ENCODE data around the gene CORO7.

Gene CORO7

DNA sequence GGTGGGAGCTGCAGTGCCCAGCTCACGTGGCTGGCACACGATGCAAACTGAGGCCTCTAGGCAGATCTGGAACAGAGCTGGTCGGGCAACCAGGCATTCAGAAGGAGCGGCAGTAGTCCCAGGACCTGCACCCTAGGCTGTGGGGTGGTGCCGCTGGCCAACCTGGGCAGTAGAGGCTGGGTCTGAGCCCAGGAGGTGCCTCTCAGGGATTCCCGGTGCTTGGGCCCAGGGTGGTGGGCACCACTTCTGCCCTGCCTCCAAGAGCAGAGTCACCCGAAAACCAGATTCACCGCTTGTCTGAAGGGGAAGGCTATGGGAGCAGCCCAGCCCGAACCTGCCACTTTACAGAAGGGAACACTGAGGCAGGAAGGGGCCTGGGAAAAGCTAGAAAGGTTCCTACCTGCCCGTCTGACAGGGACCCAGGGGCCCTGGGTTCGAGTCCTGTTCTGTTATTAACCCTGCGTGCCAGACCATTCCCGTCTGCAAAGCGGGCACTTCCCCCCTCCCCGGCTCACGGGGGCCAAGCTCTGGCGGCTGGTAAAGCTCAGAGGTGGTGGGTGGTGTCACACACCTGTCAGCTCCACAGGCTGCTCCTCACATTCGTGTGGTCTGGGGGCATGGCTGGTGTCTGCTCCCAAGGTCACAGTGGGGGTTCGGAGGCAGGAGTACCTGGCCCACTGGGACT lies 83.6 kb downstream of the CORO7 start:
- no peak for DNase-seq

DNA sequence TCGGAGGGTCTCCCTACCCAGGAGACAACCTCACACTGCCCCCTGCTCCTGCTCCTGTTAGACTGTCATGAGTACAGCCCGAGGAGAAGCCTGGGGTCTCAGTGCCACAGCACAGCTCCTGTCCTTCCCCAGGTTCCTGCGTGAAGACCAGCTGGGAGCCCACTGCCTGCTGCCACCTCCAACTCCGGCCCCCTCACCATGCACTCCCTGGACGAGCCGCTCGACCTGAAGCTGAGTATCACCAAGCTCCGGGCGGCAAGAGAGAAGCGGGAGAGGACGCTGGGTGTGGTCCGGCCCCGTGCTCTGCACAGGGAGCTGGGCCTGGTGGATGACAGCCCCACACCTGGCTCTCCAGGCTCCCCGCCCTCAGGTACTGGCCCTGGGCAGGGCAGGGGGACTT lies 84.3 kb downstream of the CORO7 start:
- no peak for DNase-seq

DNA sequence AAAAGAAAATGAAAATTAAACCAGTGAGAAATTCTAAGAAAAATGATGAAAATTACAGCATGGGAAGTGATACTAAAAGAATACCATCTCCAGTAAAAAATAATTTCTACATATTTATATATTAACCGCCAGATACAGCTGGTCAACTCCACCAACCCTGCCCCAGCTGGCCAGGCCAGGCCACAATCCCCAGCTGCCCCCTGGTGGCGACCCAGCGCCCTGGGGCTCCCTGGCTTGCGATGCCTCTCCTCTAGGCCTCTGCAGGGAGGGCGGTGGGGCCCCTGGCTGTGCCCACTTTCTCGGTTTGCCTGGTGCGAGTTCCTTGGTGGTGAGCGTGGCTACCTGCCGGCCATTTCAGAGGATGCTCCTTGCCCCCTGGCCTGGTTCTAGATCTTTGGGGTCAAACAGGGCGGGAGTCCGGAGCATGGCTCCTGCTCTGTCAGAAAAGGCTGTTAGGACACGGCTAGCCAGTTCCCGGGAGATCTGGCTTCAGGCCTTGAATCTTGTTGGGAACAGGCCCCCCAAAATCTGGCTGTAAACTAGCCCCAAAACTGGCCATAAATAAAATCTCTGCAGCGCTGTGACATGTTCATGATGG lies 86.0 kb downstream of the CORO7 start:
- DNase-seq, result no peak

DNA sequence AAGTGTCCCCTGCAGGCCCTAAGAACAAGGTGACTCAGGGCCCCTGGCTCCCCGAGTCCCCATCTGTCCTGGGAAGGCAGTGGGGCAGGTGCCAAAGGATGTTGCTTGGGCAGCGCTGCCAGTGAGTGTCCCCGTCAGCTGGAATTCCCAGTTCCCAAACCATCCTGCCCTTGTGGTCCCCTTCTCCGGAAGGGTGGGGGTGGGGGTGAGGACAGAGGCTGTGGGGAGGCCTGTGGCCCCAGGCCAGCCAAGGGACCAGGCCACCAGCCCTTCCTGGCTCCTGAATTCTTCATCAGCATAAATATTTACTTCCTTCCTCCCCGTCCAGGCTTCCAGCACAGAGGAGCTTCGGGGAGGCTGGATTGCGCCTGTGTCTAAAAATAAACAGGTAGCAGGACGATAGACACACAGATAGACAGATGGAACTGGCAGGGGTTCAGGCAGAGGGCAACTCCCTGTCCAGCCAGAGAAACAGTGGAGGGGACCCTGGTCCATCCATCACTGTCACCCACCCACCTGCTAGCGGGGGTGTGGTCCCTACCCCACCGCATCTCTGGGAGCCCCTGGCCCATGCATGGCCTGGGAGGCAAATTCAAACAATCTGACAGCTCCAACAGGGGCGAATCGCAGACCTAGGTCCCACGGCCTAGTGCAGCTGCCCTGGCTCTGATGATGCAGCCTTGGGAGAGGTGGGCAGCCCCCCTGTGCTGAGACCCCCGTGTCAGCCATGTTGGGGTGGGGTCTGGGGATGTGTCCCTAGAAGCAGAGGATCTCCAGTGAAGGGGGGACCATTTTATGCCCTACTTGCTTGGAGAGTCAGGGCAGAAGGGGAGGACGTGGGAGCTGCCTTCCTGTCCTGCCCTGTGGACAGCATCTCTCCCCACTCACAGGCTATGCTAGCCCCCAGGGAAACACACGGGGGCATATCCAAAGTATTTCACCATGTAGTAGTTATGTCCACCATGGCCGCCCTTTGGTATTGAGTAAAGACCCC lies 87.3 kb downstream of the CORO7 start:
- no peak for DNase-seq

DNA sequence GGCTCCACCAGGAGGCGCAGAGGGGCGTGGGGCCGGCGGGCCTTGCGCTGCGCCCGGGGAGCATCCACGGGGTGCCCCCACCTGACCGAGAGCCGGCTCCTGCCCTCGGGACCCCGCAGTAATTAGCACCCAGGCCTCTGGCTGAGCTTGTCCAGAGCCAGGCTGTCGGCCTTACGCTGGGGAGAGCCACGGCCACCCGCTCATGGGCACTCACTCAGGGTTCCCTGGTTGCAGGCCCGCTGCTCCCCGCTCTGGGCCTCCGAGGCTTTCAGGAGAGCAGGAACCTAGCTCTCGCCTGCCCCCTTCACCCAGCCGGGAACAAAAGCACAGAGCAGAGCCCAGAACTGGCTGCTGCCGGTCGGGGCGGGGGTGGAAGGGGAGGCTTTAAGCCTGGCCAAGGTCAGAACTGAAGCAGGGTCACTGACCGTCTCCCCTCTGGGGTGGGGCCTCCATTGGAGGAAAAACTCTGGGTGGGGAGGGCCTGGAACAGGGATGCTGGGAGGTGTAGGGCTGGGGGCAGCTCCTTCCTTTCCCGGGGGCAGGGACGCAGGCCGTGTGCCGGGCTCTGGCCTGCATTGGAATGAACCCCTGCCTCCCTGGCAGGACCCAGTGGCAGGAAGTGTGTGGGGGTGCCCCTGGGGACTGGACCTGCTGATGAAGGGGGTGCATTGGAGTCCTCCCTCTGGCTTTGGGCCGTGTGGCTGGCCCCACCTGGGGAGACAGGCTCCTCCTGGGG lies 88.2 kb downstream of the CORO7 start:
- no peak for DNase-seq

DNA sequence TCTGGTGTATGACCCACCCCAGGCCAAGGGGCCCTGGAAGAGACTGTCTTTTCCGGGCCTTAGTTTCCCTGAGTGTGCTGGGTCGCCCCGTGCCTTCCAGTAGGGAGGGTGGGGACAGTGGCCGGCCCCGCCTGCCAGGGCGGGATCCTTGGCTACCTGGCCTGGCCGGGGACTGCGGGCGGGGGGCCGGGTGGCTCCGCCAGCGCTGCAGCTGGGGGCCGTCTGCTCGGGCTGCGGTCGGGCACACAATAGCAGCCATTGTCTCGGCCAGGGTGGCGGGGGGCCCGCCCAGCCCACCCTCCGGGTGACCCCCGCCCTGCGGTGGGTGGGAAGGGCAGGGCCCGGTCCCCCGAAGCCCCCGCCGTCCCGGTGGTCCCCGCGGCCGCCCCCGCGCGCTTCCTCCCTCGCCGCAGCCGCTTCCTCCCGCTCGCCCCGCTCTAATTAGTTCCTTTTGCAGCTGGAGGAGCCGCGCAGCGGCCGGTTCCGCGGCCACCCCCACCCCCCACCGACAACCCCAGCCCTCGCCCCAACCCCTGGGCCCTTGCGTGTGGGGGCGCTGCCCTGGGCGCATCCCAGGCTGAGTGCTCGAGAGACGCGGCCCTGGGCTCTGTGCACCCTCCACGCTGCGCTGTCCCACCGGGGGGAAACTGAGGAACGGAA lies 88.9 kb downstream of the CORO7 start:
- DNase-seq, result no peak

DNA sequence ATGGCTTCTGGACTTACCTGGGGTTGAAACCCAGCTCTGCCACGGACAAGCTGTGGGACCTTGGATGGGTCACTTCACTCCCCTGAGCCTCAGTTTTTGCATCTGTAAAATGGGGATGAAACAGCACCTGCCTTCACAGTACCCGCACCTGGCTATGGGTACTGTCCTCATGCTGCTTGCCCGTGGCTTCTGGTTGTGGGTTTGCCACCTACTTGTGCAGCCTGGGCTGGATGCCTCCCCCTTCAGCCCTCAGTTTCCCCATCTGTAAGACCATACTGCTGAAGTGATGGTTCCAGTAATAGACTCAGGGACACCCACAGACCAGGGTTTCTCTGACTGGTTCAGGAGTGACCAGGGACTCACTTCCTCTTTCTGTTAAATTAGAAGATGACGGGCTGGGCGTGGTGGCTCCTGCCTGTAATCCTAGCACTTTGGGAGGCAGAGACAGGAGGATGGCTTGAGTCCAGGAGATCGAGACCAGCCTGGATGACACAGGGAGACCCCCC lies 91.1 kb downstream of the CORO7 start:
- DNase-seq, result no peak

DNA sequence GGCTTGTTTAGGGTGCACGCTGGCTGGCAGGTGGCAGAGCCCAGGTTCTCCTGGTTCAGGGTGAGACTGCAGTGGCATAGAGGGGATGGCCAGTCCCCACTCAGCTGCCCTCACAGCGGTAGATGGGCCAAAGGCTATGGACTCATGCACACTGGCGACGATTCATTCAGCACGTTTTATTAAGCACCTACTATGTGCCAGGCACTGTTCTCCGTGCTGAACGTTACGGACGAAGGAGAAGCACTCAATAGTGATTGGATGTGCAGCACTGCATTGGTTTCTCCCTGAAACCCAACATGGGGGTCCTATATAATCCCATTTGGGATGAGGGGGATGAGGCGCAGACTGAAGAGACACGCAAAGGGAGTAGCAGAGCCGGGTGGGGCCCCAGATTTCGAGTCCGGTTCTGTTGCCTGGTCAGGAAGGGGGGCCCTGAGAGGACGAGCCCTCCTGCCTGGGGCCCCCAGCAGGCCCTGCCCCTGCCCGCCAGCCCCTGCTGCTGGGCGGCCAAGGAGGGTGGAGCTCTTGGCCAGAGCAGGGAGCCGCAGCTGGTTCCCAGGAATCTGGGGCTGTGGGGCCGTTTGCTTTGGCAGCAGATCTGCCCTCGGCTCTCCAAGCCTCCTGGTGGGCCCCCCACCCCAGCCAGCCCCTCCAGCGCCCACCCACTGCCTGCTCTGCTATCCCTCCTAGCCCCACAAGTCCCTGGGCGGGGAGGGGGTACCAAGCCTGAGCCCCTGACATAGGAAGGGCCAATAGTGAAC lies 91.7 kb downstream of the CORO7 start:
- no peak for DNase-seq

DNA sequence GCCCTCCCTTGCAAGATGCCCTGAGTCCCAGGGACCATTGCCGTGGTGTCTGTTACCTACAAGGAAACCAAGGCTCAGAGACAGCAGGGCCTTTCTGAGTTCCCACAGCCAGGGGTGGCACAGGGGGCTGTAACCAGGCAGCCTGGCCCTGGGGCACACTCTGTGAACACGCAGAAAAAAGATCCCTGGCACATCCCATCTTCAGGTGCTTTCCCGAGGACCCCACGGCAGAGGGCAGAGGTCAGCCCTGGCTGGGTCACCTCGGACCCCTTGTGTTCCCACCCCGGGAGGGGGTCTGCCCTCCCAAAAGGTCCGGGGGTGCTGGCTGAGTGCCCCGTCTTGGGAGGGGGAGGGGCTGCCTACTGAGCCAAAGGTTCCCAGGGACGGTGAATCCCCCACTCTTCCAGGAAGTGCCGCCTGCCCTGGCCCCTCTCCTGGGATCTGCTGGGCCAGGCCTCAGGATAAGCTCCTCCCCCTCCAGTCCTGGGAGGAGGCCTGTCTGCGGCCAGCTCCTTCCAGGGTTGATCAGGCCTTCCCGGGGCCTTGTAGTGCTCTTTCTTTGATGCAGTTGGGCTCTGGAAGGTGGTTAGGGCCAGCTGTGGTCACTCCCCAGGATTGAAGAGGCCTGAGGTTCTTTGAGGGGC lies 92.4 kb downstream of the CORO7 start:
- no peak for DNase-seq

DNA sequence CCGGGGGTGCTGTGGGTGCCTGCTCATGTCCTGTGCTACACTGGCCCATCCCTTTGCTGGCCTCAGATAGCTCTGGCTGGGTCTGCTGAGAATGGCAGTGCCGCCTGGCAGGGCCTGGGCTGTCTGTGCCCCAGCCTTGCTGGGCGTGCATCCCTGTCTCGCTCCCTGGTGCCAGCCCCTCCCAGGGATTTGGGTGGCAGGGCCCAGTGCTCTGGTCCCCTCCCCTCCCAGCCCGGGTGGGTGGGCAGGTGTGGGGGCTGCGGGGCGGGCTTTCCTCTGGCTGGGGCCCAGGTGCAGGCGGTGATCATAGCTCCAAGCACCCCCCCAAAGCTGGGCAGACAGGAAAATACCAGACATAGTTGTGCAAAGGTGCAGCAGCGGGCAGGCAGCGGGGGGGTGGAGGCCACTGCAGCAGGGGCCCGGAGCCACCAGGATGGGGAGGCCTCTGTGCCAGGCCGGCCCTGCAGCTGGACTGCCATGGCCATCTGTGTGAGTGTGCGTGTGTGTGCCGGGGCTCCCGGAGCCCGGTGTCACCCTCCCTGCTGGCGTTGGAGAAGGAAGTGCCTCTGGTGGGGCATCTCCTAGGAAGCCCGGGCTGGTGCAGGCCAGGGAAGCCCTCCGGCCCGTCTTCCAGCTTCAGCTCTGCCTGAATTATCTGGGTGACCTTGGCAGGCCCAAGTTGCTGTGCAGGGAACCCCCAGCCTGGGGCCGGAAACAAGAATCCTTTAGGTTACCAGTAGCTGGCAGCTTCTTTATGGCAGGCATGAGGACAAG lies 93.1 kb downstream of the CORO7 start:
- DNase-seq, result no peak

DNA sequence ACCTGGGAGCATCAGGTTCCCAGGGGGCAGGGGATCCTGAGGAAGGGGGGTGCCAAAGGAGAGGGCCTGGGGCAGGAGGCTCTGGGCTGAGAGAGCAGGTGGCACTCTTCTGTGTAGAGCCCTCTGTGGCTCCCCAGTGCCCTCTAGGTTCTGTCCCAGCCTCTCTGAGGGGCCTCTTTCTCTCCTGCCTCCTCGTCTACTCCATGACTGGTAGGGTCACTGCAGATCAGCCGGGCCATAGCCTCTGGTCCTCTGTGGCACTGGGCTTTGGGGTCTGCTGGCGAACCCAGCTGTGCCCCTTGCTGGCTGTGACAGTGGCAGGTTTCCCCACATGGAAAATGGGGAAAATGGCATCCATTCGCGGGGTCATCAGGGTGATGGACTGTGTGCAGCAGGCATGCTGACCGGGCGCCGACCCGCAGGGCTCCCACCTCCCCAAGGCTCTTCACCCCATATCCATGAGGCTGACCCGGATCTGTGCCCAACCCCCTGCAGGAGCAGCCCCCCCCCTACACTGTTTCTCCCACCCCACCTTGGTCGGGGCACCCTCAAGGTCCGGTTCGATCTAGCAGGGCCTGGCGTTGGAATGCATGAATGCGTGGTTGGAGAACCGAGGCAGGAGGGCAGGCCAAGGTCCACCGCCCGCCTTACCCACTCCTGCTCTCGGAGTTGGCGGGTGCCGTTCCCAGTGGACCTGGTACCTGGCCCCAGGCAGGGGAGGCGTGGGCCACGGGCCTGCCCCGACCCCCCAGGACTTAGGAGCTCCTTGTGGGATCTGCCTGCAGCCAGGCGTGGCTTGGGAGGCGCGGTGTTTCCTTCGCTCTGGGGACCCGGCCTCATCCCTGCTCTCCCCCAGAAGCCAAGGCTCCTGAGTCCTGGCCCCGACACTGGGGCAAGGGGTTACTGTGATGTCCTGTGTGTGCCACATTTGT lies 94.0 kb downstream of the CORO7 start:
- no peak for DNase-seq

DNA sequence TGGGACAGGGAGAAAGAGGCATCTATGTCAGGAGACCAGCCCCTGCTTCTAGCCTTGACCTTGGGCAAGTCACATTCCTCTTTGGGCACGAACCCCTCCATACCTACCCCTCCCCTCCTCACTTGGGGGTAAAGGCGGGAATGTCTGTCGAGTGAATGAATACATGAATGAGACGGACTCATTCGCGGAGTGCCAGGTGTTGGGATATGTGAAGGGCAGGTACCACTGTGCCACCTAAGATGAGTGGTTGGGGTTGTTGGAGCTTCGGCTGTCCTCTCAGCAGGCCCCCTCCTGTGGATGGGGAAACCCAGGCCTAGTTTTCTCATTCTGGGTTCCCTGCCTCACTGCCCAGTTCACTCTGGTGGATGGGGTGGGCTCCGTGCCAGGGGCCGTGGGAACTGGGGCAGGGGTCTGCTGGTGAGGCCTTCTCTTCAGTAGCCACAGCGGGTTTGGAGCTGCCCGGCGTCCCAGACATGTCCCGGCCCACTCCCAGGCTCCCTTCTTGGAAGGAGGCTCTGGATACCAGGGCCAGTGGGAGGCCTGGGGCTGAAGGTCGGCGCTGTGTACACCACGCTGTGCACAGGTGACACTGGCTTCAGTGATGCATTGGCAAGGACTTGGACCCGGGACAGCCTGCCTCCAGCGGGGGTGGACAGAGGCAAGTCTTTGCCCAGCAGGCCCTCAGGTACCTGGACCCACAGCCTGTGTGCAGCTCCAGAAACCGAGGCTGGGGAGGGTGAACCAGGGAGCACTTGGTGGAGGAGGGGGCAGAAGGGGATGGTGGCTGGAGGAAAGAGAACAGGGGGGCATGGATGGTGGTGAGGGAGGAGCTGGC lies 94.9 kb downstream of the CORO7 start:
- DNase-seq, result no peak

DNA sequence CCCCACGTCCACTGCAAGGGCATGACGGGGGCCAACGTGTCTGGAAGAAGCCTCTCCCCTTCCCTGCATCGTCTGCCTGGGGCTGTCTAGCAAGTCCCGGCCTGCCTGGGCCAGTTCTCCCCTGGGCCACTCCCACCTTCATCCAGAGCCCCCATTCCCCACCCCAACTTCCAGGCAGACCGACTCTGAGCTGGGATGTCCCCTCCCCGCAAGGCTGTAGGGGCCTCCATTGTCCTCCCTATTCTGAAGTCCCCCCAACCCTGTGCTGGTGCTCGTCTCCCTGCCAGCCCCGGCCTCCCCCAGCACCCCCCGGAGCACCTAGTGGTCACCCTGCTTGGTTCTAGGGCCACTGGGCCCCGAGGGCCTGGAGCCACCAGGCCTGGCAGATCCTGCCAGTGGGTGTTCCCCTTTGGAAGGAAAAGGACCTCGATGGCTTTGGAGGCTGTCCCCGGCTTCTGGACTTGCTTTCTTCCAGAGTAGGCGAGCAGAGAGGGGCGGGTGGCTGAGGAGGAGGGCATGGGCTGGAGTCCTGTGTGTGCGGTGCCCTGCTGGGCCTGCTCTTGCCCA lies 95.7 kb downstream of the CORO7 start:
- no peak for DNase-seq

DNA sequence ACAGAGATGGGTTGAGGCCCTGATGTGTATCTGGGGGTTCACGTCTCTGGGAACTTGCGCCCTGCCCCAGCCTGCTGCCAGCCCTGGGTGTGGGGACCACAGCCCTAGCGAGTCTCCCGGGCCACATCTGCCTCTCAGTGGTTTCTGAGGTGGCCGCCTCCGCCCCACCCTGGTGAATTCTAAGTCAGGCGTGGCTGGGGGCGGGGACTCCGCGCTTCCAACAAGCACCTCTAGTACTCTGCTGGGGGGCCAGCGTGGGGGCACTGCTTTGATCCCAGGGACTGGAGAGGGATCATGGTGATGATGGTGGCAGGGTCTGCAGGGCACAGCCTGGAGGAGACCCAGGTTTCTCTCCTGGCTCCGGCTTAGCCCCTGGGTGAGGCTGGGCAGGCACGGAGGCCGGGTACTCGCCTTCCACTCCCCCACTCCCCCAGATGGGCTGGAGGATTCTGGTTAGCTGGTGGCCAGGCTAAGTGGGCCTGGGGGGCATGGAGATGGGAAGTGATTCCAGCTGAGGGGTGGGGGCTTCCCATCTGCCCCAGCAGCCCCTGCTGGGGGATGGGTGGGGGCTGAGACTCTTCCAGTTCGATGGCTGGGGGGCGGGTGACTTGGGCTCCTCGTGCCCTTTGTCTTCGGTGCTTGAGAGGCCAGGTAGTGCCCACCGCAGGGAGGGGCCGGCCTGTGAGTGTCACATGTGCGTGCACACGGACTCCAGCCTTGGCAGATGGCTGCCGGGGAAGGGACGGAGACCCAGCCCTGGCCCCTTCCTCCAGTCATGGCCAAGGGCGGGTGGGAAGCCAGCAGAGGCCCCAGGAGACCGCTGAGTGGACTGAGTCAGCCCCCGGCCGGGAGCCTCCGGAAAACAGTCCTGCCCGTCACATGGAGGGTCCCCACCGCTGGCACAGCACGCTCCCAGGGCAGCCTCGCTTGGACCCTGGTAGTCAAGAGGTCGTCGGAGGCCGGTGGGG lies 96.7 kb downstream of the CORO7 start:
- DNase-seq, result no peak

DNA sequence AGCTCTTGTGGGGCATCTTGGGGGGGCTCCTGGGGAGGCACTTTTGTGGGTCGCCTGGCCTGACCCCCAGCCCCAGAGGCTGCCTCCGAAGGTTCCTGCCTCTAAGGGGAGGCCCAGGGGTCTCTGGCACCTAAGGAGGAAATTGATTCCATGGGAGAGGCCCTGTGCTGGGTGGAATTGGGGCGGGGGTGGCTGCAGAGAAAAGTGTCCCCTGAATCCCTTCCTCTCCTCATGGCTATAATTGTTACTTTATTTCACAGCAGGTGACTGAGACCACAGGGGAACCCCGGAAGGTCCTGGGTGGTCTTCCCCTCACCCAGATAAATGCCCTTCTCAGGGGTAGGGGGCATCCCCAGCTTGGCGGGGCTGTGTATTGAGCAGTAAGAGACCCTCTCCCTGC lies 97.4 kb downstream of the CORO7 start:
- no peak for DNase-seq

DNA sequence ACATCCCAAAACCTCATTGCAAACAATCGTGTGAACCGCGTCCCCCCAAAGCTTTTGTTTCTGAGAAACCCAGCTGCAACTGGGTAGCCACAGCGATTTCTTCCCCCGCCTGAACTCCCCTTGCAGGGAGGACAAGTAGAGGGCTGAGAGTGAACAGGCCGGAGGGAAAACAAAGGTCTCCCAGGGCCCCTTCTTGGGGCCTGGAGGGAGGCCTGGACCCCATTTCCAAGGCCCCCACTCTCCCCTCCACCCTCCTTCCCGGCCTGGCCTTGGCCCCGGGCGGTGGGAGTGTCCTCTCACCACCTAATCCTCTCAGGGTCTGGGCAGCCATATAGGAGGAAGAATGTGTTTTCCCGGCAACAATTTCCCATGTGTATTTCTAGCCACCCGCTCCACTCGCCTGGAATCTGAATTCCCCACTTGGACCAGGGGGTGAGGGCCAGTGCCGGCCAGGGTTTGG lies 97.9 kb downstream of the CORO7 start:
- DNase-seq, result no peak

All from NCI-H526 treated with DMSO at 0.1 percent for 48 hours (cell line).